Measurements from ENCODE around the gene RRP8. TPM values are rescaled to one million over a fixed set of nuclear protein-coding genes. Genes with fewer than 3 reads are reported as not detected.

Gene RRP8
- total and polyA plus RNA-seq, 8 donors, result 1.8 to 23.1 (median 14.8) TPM

- 69 to 82% (median 77%) methylated on average over 8 of the region's 8 CpGs for WGBS, 5 donors
These were observed 6.1 kb upstream of the RRP8 start for GRCh38 chr11:6609502-6610015.

GRCh38 chr11:6608726-6609501 is 5.5 kb upstream of the RRP8 start:
- peak in 1 of 2 donors; percentile 8 for DNase-seq
- Histone ChIP-seq H3K27me3 (no peaks in the 10 kb centered on the region), H3K4me1 (peaks cover 63 to 87% (median 74%) of the 10 kb centered on the region in 4 donors), H3K9me3 (no peaks in the 10 kb centered on the region), H3K36me3 (peaks cover 31 to 40% (median 37%) of the 10 kb centered on the region in 4 donors), H3K27ac (peak overlapping the region; percentile 16 to 100 (median 99)), H3K4me3 (no peak overlapping the region)
- WGBS, 5 donors, result 72 to 89% (median 86%) methylated on average over 14 of the region's 14 CpGs
- TF ChIP-seq CTCF (IDR thresholded peaks at IDR 0.05), result no peak
- peak in 1 of 3 donors; percentile 3 for TF ChIP-seq POLR2AphosphoS5 (IDR thresholded peaks at IDR 0.05)
- TF ChIP-seq EP300 (IDR thresholded peaks at IDR 0.05), result no peak
- no peak for TF ChIP-seq POLR2A (IDR thresholded peaks at IDR 0.05)
- intact Hi-C loops (cut with DNase I; ENCODE audit: low total_unique reads), result loop anchor here (10.0 kb wide), 1 partner anchor 76 kb away; the partner anchor contains the start of gene MRPL17

More at GRCh38 chr11:6609502-6610015, 6.1 kb upstream of the RRP8 start:
- no peaks in the 10 kb centered on the region for H3K9me3 ChIP-seq
- DNase-seq, result no peak
- peaks cover 63 to 84% (median 73%) of the 10 kb centered on the region in 4 donors for H3K4me1 ChIP-seq
- no peak overlapping the region for H3K4me3 ChIP-seq
- intact Hi-C loops (cut with DNase I; ENCODE audit: low total_unique reads), result loop anchor here (10.0 kb wide), 1 partner anchor 75 kb away; the partner anchor contains the start of gene MRPL17
- no peaks in the 10 kb centered on the region for H3K27me3 ChIP-seq
- H3K27ac ChIP-seq, result peak overlapping the region in 4 of 5 donors; percentile 97 to 100 (median 99)
- TF ChIP-seq CTCF (IDR thresholded peaks at IDR 0.05) (no peak), EP300 (IDR thresholded peaks at IDR 0.05) (no peak), POLR2AphosphoS5 (IDR thresholded peaks at IDR 0.05) (no peak), POLR2A (IDR thresholded peaks at IDR 0.05) (no peak)
- peaks cover 31 to 45% (median 42%) of the 10 kb centered on the region in 4 donors for H3K36me3 ChIP-seq

- Histone ChIP-seq H3K27ac (peak overlapping the region; percentile 16 to 100 (median 99)), H3K9me3 (no peaks in the 10 kb centered on the region), H3K4me1 (peaks cover 59 to 78% (median 68%) of the 10 kb centered on the region in 4 donors), H3K4me3 (no peak overlapping the region), H3K36me3 (peaks cover 31 to 40% (median 37%) of the 10 kb centered on the region in 4 donors), H3K27me3 (no peaks in the 10 kb centered on the region)
- TF ChIP-seq POLR2AphosphoS5 (IDR thresholded peaks at IDR 0.05), result peak in 1 of 3 donors; percentile 19
- TF ChIP-seq POLR2A (IDR thresholded peaks at IDR 0.05), result no peak
- no peak for TF ChIP-seq EP300 (IDR thresholded peaks at IDR 0.05)
- no peak for TF ChIP-seq CTCF (IDR thresholded peaks at IDR 0.05)
- intact Hi-C loops (cut with DNase I; ENCODE audit: low total_unique reads), result loop anchor here (10.0 kb wide), 1 partner anchor 77 kb away; the partner anchor contains the start of gene MRPL17
- WGBS, 5 donors, result 87 to 93% (median 89%) methylated on average over 9 of the region's 9 CpGs
- DNase-seq, result peak in 1 of 2 donors; percentile 14
These were observed 4.6 kb upstream of the RRP8 start for GRCh38 chr11:6608011-6608410.

GRCh38 chr11:6607190-6607795 is 3.9 kb upstream of the RRP8 start:
- TF ChIP-seq EP300 (IDR thresholded peaks at IDR 0.05) (no peak), CTCF (IDR thresholded peaks at IDR 0.05) (no peak), POLR2AphosphoS5 (IDR thresholded peaks at IDR 0.05) (no peak), POLR2A (IDR thresholded peaks at IDR 0.05) (no peak)
- Histone ChIP-seq H3K9me3 (no peaks in the 10 kb centered on the region), H3K4me3 (peak overlapping the region in 1 of 4 donors; percentile 31), H3K27me3 (no peaks in the 10 kb centered on the region), H3K36me3 (peaks cover 31 to 40% (median 37%) of the 10 kb centered on the region in 4 donors), H3K4me1 (peaks cover 62 to 79% (median 72%) of the 10 kb centered on the region in 4 donors), H3K27ac (peak overlapping the region; percentile 21 to 100 (median 99))
- peak in 1 of 2 donors; percentile 52 for DNase-seq
- intact Hi-C loops (cut with DNase I; ENCODE audit: low total_unique reads), result loop anchor here (10.0 kb wide), 1 partner anchor 78 kb away; the partner anchor contains the start of gene MRPL17
